Measurements from ENCODE around the gene FSCN2. TPM values are rescaled to one million over a fixed set of nuclear protein-coding genes. Genes with fewer than 3 reads are reported as not detected.

Gene FSCN2
- polyA plus RNA-seq, 1 donor (not counting 4 experiments of a cell fraction or from before 2014, with no cell fraction given) = not detected

DNA sequence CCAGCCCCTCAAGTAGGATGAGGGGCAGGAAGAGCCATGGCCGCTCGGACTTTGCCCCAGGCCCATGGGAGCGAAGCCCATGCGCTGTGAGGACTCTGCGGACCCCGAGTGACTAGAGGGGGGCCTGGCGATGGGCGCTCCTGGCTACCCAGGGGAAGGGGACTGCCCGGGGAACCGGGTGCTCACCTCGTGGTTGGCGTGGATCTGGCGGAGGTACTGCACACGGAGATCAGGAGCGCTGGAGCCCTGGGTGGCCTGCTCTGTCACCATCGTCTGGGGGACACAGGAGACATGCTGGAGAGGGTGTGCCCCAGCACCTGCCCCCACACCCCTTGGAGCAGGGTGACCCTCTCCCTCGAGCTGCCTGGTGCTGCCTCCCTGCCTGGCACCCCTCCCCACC lies 12.9 kb downstream of the FSCN2 start:
- Histone ChIP-seq H3K4me3 (ENCODE audit: control insufficient read depth in 2 of 3, extremely low read depth in 1 of 3, insufficient read depth in 2 of 3, low read depth in 1 of 3, low read length in 3 of 3) (no peak overlapping the region), H3K9me3 (ENCODE audit: control insufficient read depth, low read depth, low read length) (no peaks in the 10 kb centered on the region), H3K4me2 (ENCODE audit: control insufficient read depth, extremely low read depth, insufficient read depth, low read depth, low read length) (no peak overlapping the region), H3K9ac (ENCODE audit: control insufficient read depth, extremely low read depth, insufficient read depth, low read length) (no peak overlapping the region), H3K27ac (ENCODE audit: control insufficient read depth, insufficient read depth, low read length) (no peak overlapping the region), H3K79me2 (ENCODE audit: control insufficient read depth, insufficient read depth, low read length) (no peaks in the 10 kb centered on the region), H3K27me3 (ENCODE audit: control insufficient read depth, extremely low read depth, insufficient read depth, low read length) (peaks cover 17% of the 10 kb centered on the region), H3K4me1 (ENCODE audit: control insufficient read depth, extremely low read depth, insufficient read depth, low read length) (peaks cover under 1% of the 10 kb centered on the region), H3K9me1 (ENCODE audit: control insufficient read depth, extremely low read depth, insufficient read depth, low read length) (no peaks in the 10 kb centered on the region), H4K20me1 (ENCODE audit: control insufficient read depth, extremely low read depth, insufficient read depth, low read length) (peaks cover 7% of the 10 kb centered on the region), H3K36me3 (ENCODE audit: control insufficient read depth in 2 of 2, extremely low read depth in 1 of 2, insufficient read depth in 2 of 2, low read length in 2 of 2) (peaks cover 25% of the 10 kb centered on the region in 2 experiments), H2AFZ (ENCODE audit: control insufficient read depth, low read length) (no peak overlapping the region)
- TF ChIP-seq CTCF (optimal IDR thresholded peaks at IDR 0.05 in 1 of 3, IDR thresholded peaks at IDR 0.05 in 1 of 3, conservative IDR thresholded peaks at IDR 0.05 in 1 of 3; ENCODE audit: extremely low read depth in 1 of 3, insufficient read depth in 2 of 3, low read length in 3 of 3) (no peak), EZH2 (IDR thresholded peaks at IDR 0.05; ENCODE audit: low read length) (no peak)
- FAIRE-seq (no peak), DNase-seq (ENCODE audit: low read depth, low spot score) (no peak)
- dilution Hi-C loops (cut with MboI; ENCODE audit: extremely low pct_ligation_motif_present, low sequenced_read_pairs) = no loop called here

- peaks cover 27 to 30% of the 10 kb centered on the region in 2 experiments for H3K36me3 ChIP-seq (ENCODE audit: control insufficient read depth in 2 of 2, extremely low read depth in 1 of 2, insufficient read depth in 2 of 2, low read length in 2 of 2)
These were observed 14.5 kb downstream of the FSCN2 start for GRCh38 chr17:81542431-81543338.

More at GRCh38 chr17:81542431-81543338, 14.5 kb downstream of the FSCN2 start:
- Histone ChIP-seq H3K27ac (ENCODE audit: control insufficient read depth, insufficient read depth, low read length) (no peak overlapping the region), H3K9me3 (ENCODE audit: control insufficient read depth, low read depth, low read length) (no peaks in the 10 kb centered on the region), H3K79me2 (ENCODE audit: control insufficient read depth, insufficient read depth, low read length) (no peaks in the 10 kb centered on the region), H3K4me3 (ENCODE audit: control insufficient read depth in 2 of 3, extremely low read depth in 1 of 3, insufficient read depth in 2 of 3, low read depth in 1 of 3, low read length in 3 of 3) (no peak overlapping the region), H3K4me2 (ENCODE audit: control insufficient read depth, extremely low read depth, insufficient read depth, low read depth, low read length) (no peak overlapping the region), H3K27me3 (ENCODE audit: control insufficient read depth, extremely low read depth, insufficient read depth, low read length) (peaks cover 1% of the 10 kb centered on the region), H3K4me1 (ENCODE audit: control insufficient read depth, extremely low read depth, insufficient read depth, low read length) (no peaks in the 10 kb centered on the region), H2AFZ (ENCODE audit: control insufficient read depth, low read length) (no peak overlapping the region), H3K9me1 (ENCODE audit: control insufficient read depth, extremely low read depth, insufficient read depth, low read length) (no peaks in the 10 kb centered on the region), H3K9ac (ENCODE audit: control insufficient read depth, extremely low read depth, insufficient read depth, low read length) (no peak overlapping the region), H4K20me1 (ENCODE audit: control insufficient read depth, extremely low read depth, insufficient read depth, low read length) (peaks cover 5% of the 10 kb centered on the region)
- FAIRE-seq = no peak
- TF ChIP-seq CTCF (optimal IDR thresholded peaks at IDR 0.05 in 1 of 3, IDR thresholded peaks at IDR 0.05 in 1 of 3, conservative IDR thresholded peaks at IDR 0.05 in 1 of 3; ENCODE audit: extremely low read depth in 1 of 3, insufficient read depth in 2 of 3, low read length in 3 of 3) (no peak), EZH2 (IDR thresholded peaks at IDR 0.05; ENCODE audit: low read length) (no peak)
- dilution Hi-C loops (cut with MboI; ENCODE audit: extremely low pct_ligation_motif_present, low sequenced_read_pairs) = no loop called here
- DNase-seq (ENCODE audit: low read depth, low spot score) = no peak
